ENCODE measurements around the gene PBX3.

Gene PBX3

DNA sequence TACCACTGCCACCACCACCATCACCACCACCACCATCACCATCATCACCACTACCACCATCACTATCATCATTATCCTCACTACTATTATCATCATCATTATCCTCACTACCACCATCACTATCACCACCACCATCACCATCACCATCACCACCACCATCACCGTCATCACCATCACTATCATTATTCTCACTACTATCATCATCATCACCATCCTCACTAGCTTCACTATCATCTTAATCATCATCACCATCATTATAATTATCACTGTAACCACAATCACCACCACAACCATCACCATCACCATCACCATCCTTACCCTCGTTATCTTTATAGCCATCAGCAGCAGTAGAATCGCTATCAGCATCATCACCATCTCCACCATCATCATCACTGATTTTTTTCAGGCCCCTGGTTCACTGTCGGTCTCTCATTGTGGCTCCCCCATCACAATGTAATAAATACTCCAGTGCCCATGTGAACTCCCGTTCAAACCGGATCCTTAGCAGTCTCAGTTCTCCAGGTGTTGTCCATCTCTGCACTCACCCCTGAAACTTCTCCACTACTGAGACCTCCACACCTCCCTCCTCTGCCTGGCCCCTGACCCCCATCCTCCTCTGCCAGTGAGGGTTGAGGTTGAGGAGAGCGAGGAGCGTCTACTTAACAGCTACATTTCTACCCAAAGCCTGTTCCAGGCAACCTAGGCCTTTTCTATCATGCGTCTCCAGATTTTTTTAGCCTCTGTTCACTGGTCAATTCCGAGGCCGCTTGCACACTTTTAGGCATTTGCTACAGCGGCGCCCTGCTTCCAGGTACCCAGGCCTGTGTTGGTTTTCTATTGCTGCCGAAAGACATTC lies 238.2 kb downstream of the PBX3 start:
- no peak for DNase-seq

DNA sequence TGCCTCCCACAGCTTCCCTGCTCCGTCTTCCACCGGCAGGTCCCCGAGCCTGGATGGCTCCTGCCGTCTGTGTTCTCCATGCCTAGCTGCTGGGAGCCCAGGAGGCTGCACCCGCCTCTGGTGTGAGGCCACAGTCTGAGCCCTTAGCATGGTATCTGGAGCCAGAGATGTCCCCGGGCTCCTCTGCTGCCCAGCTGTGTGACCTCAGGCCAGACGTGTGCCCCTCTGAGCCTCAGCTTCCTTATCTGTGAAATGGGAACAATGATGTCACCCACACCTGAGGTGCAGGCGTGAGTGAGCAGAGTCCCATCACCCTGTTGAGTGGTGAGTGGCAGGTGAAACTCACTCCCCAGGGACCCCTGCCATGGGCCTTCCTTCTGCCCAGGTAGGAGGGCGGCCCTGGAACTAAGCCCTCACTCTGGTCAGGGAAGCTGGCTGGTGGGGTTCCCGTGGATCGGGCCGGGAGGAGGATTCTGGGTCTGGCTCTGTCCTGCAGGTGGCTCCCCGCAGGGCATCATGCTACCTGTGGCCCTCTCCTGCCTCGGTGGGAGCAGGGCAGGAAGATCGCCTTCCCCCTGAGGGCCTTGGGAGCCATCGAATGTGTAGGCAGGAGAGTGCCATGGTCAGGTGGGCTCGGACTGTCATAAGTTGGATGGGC lies 239.0 kb downstream of the PBX3 start:
- DNase-seq: no peak

- no peak for DNase-seq
Measured at GRCh38 chr9:125986966-125987365, 239.8 kb downstream of the PBX3 start.

GRCh38 chr9:125987420-125987819 lies 240.2 kb downstream of the PBX3 start:
- no peak for DNase-seq

DNA sequence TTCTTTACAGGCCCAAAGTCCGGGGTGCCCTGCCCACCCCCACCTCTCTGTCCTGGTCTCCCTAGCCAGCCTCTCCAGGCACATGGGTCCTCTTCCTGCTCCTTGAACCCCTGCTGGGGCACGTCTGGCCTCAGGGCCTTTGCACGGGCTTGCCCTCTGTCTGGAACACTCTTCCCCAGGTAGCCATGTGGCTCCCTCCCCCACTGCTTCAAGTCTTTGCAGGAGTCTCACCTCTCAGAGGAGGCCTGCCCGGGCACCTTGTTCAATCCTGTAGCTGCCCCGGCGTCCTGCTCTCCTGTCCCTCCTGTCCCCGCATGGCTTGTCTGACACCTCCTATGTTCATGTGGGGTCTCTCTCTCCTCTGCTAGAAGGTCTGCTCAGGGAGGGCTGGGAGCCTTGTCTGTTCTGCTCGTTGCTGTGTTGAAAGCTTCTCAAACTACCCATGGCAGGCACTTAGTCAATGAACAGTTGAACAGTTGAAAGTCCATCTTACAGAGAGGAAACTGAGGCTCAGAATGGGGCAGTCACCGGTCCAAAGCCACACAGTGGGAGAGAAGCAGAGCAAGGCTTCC lies 241.4 kb downstream of the PBX3 start:
- DNase-seq: no peak

- DNase-seq: no peak
Measured at GRCh38 chr9:125989090-125989501, 241.9 kb downstream of the PBX3 start.

- no peak for DNase-seq
Measured at GRCh38 chr9:125989524-125990180, 242.5 kb downstream of the PBX3 start.

- DNase-seq: no peak
Measured at GRCh38 chr9:125990186-125990792, 243.1 kb downstream of the PBX3 start.

DNA sequence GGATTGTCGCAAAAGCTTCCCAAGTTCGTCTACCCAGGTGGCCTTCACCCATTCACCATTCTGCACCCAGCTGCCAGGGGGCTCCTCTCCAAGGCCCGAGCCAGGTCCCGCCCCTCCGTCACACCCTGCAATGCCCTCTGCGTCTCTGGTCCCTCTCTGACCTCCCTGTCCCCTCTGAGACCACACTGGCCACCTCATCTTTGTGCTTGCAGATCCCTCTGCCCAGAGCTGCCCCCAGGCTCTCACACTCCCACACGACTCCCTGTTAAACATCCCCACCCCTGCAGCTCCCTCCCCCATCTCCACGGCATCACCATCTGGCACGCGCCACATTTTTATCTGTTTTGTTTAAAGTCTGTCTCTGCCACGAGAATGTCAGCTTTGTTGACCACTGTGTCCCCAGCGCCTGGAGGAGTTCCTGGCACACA lies 243.6 kb downstream of the PBX3 start:
- DNase-seq: no peak

- DNase-seq: no peak
Measured at GRCh38 chr9:125991886-125992529, 244.8 kb downstream of the PBX3 start.

DNA sequence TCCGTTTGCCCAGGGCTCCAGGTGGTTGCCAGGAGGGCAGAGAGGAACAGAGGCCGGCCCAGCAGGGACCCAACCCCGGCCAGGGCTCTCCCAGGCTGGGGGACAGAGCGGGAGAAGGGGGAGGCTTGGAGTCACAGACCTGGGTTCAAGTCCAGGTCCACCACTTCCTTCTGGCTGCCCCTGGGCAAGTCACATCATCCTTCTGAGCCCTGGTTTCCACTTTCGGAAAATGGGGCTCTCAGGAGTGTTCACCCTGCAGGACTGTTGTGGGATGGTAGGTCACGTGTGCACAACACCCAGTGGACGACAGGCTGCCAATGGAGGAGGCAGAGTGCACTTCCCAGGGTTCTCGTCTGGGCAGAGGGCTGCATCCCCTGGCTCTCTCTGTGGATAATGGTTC lies 245.4 kb downstream of the PBX3 start:
- no peak for DNase-seq

- no peak for DNase-seq
Measured at GRCh38 chr9:125993466-125993865, 246.3 kb downstream of the PBX3 start.

DNA sequence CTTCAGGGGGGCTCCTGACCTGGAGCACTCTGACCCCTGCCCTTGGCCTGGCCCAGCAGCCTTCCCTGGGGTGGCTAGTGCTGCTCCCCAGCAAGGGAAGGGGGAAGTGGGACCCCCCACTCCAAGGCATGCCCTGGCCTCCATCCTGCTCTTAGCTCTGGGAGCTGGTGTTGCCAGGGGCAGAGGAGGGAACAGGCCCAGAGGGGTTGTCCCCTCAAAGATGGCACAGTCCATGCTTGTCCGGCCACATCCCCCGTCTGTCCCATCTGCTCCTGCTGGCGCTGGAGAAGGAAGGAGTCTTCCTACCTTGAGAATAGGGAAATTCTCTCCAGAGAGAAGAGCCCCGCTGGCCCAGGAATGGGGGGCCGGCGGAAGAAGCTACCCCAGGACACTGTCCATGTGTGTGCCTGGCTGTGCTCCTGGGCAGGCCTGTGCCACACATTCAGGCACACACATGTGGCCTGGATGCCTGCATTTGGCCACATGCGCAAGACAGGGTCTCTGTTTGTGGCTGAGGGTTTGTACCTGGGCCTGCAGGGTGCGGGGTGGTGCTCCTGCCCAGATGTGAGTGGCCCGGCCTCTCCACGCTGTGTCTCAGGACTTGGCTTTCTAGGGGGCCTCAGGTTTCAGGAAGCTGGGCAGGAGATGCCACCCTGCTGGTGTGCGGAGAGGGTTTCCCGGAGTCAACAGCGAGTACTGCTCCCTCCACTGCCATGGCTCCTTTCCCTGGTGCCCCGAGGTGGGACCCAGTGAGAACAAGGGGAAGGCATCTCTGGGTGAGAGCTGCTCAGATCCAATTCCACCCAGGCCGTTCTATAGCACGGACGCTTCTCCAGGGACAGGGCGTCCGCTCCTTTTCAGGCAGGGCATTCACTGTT lies 247.1 kb downstream of the PBX3 start:
- DNase-seq: no peak

- DNase-seq: no peak
Measured at GRCh38 chr9:125995006-125995405, 247.8 kb downstream of the PBX3 start.

- no peak for DNase-seq
Measured at GRCh38 chr9:125995706-125996105, 248.5 kb downstream of the PBX3 start.

GRCh38 chr9:125996791-125997190 lies 249.6 kb downstream of the PBX3 start:
- no peak for DNase-seq

- DNase-seq: no peak
Measured at GRCh38 chr9:125997196-125997823, 250.1 kb downstream of the PBX3 start.

- DNase-seq: no peak
Measured at GRCh38 chr9:125998837-125999503, 251.8 kb downstream of the PBX3 start.

DNA sequence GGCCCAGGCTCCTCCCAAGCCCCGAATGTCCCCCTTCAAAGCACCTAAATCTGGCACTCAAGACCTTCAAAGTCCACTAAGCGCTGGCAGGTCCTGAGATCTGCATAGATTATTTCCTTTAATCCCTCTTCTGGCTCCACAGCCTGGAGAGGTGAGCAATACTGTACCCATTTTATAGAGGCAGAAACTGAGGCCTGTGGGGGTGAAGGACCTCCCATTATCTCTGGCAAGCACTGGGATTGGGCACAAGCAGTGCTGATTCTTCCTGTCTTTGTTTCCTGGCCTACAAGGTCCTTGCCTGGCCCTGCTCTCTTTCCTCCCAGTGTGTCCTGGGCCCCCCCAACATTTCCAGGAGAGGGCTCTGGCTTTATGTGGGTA lies 252.3 kb downstream of the PBX3 start:
- DNase-seq: no peak

DNA sequence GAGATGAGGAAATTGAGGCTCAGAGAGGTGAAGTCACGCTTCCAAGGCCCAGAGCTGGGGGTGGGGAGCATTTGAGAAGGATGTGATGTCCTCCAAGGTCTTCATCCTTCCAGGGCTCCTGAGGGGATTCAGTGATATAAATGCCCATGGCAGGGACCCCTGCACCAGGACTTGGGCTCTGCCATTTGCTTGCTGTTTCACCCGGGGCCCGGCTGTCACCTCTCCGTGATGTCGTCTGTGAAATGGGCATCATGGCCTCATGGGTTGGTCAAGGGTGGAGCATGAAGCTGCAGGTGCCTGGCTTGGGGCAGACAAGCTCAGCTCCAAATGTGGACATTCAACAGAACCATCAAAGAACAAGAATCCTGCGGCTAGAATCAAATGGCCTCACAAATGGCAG lies 253.1 kb downstream of the PBX3 start:
- DNase-seq: no peak
